Retina (tissue), 1 donor: ENCODE data around the gene ABHD2.
A peak's percentile ranks its signal among the peaks of the same experiment; 100 is the strongest.
"Not testable (repeated sequence)": the region's sequence is repeated elsewhere in the genome, so short reads cannot be mapped to it uniquely, and the experiment has no call there.

Experiments used
- DNase-seq: peaks from one replicate; pipeline ENCODE4 v3.0.0-alpha.2; 2016

The ABHD2 gene

DNA sequence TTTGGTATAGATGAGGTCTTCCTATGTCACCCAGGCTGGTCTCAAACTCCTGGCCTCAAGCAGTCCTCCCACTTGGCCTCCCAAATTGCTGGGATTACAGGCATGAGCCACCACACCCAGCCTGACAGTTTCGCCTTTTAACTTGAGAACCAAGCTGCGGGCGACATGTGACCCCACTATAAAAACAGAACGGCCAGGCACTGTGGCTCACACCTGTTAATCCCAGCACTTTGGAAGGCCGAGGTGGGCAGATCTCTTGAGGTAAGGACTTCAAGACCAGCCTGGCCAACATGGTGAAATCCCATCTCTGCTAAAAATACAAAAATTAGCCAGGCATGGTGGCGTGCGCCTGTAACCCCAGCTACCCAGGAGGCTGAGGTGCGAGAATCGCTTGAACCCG lies 52.9 kb downstream of the ABHD2 start:
- DNase-seq: not testable (repeated sequence)

GRCh38 chr15:89141885-89142284 lies 53.6 kb downstream of the ABHD2 start:
- no peak for DNase-seq

DNA sequence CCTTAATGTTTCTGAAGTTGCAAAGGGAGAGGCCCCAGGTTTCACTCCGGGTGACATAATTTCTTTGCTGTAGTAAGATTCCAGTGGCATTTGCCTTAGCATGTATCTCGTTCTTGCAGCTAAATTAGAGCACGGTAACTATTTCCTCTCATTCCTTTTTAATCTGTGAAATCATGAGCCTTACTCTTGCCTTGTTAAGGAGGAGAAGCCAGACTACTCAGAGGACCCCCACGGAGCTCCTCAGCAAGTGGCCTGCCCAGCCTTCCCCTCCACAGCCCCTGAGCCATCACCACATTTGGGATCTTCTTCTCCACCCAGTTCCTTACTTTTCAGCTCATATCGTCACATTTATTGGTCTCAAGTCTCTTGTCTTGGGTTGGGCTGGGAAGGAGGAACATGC lies 54.2 kb downstream of the ABHD2 start:
- no peak for DNase-seq

- no peak for DNase-seq
Measured at GRCh38 chr15:89143503-89144162, 55.4 kb downstream of the ABHD2 start.

DNA sequence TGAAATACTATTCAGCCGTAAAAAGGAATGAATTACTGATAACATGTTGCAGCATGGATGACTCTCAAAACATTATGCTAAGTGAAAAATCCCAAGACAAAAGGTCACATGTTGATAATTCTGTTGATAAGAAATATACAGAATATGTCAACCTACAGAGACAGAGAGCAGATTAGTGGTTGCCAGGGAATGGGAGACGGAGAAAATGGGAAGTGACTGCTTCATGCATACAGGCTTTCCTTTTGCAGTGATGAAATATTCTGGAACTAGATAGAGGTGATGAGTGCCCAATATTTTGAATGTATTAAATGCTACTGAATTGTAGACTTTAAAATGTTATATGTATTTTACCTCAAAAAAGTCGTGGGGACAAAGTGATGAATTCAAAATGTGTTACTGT lies 56.2 kb downstream of the ABHD2 start:
- no peak for DNase-seq

GRCh38 chr15:89146366-89146765 lies 58.1 kb downstream of the ABHD2 start:
- DNase-seq: no peak

DNA sequence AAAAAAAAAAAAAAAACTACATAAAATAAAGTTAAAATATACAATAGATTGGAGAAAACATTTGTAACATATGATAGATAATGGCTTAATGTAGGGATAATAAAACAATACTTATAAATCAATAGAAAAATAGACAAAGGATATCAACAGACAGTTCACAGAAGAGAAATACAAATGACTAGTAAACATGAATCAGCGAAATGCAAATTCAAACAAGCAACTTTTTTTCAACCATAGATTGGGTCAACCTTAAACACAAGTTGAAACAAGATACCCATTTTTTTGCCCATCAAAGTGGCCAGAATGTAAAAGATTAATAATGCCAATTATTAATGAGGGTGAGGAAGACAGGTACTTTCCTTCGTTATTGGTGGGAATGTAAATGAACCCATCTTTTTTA lies 59.9 kb downstream of the ABHD2 start:
- DNase-seq: no peak

GRCh38 chr15:89149501-89150101 lies 61.3 kb downstream of the ABHD2 start:
- no peak for DNase-seq

GRCh38 chr15:89150287-89150686 lies 62.0 kb downstream of the ABHD2 start:
- no peak for DNase-seq

DNA sequence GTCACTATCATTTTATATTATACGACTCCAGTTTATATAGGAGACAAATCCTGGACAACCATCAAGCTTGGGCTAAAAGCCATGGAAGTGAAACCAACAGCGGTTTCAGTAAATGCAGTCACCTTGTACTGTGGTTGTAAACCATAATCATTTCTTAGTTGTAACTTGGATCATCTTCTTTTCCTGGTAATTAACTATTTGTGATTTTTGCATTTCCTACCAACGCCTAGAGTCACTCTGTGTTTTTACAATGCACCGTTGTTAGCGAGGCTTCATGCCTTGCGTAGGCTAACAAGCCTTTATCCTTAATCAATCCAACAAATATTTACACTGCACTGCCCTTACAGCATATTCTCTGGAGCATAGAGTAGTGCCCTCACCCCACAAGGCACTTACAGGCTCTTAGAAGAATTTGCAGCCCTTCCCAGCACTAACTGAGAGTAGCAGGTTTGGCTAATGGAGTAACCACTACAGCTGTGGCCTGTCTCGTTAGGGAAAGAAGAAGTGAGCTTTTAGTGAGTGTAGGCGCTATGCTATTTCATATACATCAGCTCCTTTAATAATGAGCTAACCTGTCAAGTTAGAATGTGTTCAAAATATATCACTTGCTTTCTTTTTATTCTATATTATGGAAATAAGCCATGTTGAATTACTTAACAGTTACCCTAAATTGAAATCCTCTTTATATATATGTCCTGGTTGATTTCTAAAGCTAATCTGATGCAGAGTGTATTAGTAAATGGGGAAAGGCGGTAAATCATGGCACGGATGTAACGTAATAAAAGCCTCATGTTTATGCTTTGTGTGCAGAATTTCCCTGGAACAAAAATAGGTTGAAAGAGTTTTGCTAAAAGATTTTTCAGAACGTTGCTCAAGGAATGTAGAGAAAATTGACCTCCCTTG lies 62.8 kb downstream of the ABHD2 start:
- DNase-seq: peak; percentile 53

- DNase-seq: no peak
Measured at GRCh38 chr15:89155122-89155521, 66.9 kb downstream of the ABHD2 start.

DNA sequence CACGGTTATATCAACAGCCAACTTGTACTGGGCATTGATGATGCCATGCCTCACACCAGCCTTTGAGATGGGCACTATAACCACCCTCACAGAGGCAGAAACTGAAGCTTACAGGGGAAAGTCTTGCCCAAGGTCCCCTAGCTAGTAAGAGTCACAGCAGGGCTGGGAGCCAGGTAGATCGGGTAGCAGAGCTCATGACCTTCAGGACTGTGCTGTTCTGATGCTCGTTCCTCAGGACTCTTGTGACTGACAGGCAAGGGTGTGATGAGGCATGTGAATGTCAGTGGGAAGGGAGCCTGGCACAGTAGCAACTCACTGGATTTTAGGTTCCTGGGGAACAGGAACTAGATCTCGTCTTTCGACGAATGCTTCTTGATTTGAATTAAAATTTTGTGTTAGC lies 67.4 kb downstream of the ABHD2 start:
- DNase-seq: no peak

DNA sequence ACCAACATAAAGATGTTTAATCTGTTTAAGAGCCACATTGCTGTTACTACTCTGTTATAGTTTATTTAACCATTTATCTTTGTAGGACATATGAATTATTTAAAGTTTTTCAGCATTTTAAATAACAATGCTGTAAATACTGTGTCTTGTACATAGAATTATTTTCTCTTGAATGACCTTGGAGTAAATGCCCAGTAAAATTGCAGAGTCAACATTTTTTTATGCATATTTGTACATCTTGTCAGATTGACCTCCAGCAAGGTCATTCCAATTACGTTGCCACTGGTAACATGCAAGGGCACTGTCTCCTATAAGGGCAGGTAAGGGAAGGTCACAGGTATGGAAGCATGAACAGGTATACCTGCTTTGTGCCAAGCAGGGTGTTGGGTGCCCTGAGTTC lies 68.8 kb downstream of the ABHD2 start:
- DNase-seq: no peak

GRCh38 chr15:89157918-89158564 lies 69.8 kb downstream of the ABHD2 start:
- no peak for DNase-seq

GRCh38 chr15:89161666-89162065 lies 73.4 kb downstream of the ABHD2 start:
- no peak for DNase-seq

- DNase-seq: no peak
Measured at GRCh38 chr15:89163271-89164055, 75.2 kb downstream of the ABHD2 start.

DNA sequence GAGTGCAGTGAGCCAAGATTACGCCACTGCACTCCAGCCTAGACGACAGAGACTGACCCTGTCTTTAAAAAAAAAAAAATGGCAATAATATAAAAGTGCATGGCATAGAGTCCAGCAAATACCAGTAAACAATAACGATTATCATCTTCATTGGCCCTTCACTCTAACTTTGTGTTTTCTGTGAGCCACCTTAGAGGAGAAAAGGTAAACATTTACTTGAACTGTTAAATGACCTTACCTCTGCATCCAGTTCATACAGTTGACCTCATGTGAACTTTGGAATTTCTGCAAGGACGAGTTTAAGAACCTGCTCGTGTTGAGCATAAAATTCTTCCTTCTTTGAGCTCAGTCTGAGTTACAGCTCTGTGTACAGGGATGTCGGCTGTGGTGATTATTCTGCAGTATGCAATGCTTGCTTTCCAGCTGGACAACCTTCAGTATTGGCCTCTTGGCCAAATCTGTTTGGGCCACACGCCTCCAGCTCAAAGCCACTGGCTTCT lies 76.5 kb downstream of the ABHD2 start:
- DNase-seq: no peak

GRCh38 chr15:89165677-89166076 lies 77.4 kb downstream of the ABHD2 start:
- no peak for DNase-seq

DNA sequence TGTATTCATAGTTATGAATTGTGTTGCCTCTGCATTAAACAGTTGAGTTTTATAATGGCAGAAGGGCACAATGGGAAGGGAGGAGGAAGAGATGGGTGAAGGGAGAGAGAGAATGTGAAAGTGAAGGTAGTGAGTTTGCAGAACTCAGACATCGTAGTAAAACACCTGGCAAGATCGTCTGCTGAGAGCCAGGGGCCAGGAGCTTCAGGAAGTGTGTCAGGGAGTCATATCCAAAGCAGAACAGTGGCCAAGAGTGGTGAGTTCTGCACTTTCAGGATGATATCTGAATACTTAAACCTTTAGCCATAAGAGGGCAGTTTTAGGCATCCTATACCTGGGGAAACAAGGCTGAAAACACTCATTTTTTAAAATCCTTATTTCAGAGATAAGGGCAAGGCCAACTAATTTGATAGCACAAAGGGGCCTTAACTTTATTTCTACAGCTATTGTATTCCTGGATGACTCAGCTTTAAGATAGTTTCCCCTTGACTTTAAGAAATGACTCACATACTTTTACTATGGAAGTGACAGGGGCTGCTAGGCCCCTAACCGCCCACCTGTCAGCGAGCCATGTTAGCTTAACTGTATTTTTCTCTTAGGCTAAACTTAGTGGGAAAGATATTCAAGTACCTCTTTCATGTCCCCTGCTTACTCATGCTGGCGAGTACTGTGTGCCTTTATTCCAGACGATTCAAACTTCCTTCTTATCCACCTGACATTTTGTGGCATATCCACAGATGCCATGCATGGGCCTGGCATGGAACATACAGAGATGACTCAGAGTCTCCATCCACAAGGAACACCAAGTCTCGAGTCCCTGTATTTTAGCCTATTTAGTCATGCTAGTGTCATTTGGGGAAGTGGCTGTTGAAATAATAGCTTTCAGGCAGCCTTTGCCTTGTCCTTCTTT lies 79.3 kb downstream of the ABHD2 start:
- DNase-seq: no peak

- DNase-seq: no peak
Measured at GRCh38 chr15:89168316-89168833, 80.1 kb downstream of the ABHD2 start.

- DNase-seq: no peak
Measured at GRCh38 chr15:89170364-89170763, 82.1 kb downstream of the ABHD2 start.
